HFF-Myc (cell line): ENCODE measurements around the gene SCTR.

Experiments used
- DNase-seq: peaks from one replicate; pipeline ENCODE4 v3.0.0-alpha.2; 2011; ENCODE audit warnings: low read depth; ENCODE audit errors: extremely low read depth
- H3K4me3 ChIP-seq: replicated peaks from 2 replicates; pipeline ENCODE4 v1.5.1; 2011; ENCODE audit warnings: low read depth, mild to moderate bottlenecking, control low read depth, low read length
- TF ChIP-seq, protein P1 (sequence below): IDR thresholded peaks from 2 replicates; pipeline ENCODE4 v1.5.1; 2012; ENCODE audit warnings: mild to moderate bottlenecking, low read depth, low read length, control low read depth; ENCODE audit errors: missing control alignments

Gene SCTR

DNA sequence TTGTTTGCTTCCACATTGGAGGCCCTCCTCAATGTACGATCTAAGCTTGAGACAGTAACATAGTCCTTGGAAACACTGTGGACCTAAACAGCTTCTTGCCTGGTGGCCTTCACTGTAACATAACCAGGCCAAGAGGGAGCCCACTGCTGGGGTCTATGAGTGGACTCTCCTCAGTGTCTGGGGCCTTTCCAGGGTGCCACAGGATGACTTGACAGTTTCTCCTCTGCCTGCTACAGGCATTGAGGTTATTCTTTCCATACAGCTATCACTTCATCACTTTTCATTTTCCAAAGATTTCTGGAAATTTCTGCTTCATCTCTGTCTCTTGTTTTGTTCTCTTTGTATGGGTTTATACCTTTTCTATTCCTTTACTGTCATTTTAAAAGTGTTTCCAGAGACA lies 11.3 kb downstream of the SCTR start:
- DNase-seq: no peak
- no peak overlapping the region for H3K4me3 ChIP-seq
- TF ChIP-seq, protein P1, sequence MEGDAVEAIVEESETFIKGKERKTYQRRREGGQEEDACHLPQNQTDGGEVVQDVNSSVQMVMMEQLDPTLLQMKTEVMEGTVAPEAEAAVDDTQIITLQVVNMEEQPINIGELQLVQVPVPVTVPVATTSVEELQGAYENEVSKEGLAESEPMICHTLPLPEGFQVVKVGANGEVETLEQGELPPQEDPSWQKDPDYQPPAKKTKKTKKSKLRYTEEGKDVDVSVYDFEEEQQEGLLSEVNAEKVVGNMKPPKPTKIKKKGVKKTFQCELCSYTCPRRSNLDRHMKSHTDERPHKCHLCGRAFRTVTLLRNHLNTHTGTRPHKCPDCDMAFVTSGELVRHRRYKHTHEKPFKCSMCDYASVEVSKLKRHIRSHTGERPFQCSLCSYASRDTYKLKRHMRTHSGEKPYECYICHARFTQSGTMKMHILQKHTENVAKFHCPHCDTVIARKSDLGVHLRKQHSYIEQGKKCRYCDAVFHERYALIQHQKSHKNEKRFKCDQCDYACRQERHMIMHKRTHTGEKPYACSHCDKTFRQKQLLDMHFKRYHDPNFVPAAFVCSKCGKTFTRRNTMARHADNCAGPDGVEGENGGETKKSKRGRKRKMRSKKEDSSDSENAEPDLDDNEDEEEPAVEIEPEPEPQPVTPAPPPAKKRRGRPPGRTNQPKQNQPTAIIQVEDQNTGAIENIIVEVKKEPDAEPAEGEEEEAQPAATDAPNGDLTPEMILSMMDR: no peak

DNA sequence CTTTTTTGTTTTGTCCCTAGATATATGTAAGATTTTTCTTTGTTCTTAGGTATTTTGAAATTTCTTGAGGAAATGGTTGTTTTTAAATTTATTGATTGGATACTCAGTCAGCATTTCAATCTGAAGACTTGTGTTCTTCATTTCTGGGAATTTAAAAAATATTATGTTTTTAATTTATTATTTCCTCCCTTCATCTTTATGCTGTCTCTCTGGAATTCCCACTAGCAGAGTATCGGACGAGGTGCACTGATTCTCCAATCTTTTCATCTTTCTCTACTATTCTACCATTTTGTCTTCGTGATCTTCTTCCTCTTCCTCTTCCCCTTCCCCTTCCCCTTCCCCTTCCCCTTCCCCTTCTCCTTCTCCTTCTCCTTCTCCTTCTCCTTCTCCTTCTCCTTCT lies 12.3 kb downstream of the SCTR start:
- TF ChIP-seq, protein P1: no peak
- no peak for DNase-seq
- no peak overlapping the region for H3K4me3 ChIP-seq

DNA sequence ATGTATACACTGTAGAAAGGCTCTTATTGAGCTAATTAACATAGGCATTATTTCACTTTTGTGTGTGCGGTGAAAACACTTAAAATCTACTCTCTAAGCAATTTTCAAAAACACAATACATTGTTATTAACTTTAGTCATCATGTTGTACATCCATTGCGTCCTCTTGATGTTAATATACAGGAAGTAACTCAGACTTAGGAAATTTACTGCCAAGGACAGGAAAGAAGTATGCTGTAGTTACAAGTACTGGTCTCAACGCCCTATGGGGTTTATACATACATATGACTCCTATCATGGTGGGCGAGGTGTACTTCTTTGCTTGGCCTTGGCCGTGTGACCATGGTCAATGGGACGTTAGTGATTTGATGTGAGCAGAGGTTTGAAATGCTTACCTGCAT lies 15.5 kb downstream of the SCTR start:
- TF ChIP-seq, protein P1: no peak
- DNase-seq: no peak
- no peak overlapping the region for H3K4me3 ChIP-seq

DNA sequence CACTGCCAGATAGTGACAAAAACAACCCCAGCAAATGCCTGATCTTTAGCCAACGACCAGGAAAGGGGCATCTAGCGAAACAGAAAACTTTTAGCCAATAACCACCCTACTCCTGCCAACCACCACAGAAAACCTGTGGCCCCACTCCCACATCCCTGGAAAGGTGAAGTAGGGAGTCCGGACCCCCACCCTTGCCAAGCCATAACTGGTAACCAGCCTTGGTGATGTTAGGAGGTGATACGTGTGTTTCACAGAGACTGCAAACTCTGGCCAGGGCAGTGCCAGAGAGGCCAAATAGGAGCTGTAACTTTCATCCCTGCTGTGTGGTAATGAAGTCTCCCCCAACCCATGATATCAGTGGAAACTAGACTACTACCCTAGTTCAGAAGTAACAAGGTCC lies 27.6 kb downstream of the SCTR start:
- TF ChIP-seq, protein P1: no peak
- no peak overlapping the region for H3K4me3 ChIP-seq
- DNase-seq: no peak

DNA sequence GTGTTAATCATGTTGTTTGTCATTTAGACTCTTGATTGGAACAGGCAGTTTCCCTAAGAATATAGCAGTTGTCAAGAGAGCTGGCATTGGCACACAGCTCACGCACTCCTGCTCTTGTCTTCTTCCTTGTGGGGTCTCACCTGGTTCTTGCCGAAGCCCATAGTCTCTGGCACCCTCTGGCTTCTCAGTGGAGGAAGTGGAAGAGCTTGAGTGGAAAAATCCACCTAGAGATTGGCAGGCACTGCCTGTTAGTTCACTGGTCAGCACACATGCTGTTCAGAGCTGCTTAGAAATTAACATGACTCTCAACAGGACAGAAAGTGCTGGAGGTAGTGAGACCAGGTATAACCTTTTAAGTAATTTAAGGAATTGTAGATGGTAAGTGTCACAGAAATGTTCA lies 28.3 kb downstream of the SCTR start:
- TF ChIP-seq, protein P1: no peak
- DNase-seq: no peak
- H3K4me3 ChIP-seq: no peak overlapping the region

DNA sequence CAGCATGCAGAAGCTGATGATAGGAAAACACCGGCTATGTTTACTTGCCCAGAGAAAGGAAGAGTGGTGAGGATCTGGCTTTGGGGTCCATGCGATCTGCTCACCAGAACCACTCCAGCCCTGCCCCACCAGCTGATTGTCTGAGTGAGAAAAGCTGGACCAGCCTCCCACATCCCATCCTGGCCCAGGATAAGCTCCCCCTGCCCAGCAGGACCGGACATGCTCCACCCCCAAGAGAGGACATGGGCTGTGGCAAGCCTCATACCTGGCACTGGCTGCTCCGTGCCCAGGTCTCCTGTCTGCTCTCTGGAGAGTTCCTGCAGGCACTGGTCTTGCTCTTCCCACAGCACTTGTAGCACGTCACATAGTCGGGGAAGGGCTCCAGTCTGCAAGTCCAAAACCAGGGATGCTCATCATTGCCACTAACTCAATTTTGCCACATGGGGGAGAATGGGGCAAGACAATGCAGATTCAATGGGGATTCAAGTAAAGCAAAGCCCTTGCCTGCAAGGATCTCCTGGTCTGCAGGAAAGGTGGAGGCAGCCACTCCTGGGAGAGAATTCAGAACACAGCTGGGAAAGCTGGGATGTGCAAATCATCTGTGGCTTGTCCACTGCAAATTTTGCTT lies 30.0 kb downstream of the SCTR start:
- no peak for DNase-seq
- H3K4me3 ChIP-seq: no peak overlapping the region
- TF ChIP-seq, protein P1: no peak
